ENCODE data around the gene OR52E1. TPM values are rescaled to one million over a fixed set of nuclear protein-coding genes. Genes with fewer than 3 reads are reported as not detected.

OR52E1 gene
- total RNA-seq, 2 donors from 2014 or later = not detected

DNA sequence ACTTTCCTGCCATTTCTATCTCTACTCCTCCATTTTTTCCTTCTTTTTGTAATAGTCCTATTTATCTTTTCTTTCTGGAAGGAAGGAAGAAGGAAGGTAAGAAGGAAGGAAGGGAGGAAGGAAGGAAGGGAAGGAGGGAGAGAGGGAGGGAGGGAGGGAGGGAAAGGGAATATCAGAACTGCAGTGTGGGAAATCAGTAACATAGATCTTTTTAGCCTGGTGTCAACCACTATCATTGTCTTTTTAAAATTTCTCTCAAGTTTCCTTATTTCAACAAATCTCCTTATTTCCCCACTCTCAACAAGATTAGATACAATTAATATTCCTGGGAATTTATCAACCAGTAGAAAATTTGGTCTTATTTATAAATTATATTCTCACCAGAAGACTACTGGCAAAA lies 33.7 kb downstream of the OR52E1 start:
- DNase-seq (ENCODE audit: low spot score) = no peak
- no peak overlapping the region for H3K4me3 ChIP-seq
- no peaks in the 10 kb centered on the region for H3K36me3 ChIP-seq
- no peak overlapping the region for H3K27ac ChIP-seq
- intact Hi-C loops (cut with DNase I) = no loop called here
- H3K27me3 ChIP-seq (replicated peaks; ENCODE audit: insufficient read depth) = no peaks in the 10 kb centered on the region
- H3K4me1 ChIP-seq (replicated peaks) = no peaks in the 10 kb centered on the region
- no peaks in the 10 kb centered on the region for H3K9me3 ChIP-seq
- TF ChIP-seq POLR2A (IDR thresholded peaks at IDR 0.05) (no peak), POLR2AphosphoS5 (IDR thresholded peaks at IDR 0.05) (no peak)
- TF ChIP-seq, protein P1, sequence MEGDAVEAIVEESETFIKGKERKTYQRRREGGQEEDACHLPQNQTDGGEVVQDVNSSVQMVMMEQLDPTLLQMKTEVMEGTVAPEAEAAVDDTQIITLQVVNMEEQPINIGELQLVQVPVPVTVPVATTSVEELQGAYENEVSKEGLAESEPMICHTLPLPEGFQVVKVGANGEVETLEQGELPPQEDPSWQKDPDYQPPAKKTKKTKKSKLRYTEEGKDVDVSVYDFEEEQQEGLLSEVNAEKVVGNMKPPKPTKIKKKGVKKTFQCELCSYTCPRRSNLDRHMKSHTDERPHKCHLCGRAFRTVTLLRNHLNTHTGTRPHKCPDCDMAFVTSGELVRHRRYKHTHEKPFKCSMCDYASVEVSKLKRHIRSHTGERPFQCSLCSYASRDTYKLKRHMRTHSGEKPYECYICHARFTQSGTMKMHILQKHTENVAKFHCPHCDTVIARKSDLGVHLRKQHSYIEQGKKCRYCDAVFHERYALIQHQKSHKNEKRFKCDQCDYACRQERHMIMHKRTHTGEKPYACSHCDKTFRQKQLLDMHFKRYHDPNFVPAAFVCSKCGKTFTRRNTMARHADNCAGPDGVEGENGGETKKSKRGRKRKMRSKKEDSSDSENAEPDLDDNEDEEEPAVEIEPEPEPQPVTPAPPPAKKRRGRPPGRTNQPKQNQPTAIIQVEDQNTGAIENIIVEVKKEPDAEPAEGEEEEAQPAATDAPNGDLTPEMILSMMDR (IDR thresholded peaks at IDR 0.05) = no peak

DNA sequence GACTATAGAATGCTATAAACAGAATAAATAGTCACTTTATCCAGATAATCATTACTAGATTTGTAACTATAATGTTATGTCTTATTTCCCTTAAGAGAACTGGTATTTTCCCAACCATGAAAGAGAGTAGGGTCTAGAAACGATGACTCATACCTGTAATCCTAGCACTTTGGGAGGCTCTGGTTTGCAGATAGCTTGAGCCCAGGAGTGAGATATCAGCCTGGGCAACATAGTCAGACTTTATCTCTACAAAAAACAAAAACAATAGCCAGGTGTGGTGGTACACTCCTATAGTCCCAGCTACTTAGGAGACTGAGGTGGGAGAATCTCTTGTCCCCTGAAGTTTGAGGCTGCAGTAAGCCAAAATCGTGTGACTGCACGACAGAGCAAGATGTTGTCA lies 37.9 kb downstream of the OR52E1 start:
- no peak for TF ChIP-seq POLR2A (IDR thresholded peaks at IDR 0.05)
- TF ChIP-seq, protein P1 (IDR thresholded peaks at IDR 0.05) = no peak
- TF ChIP-seq POLR2AphosphoS5 (IDR thresholded peaks at IDR 0.05) = no peak
- Histone ChIP-seq H3K9me3 (no peaks in the 10 kb centered on the region), H3K27me3 (replicated peaks; ENCODE audit: insufficient read depth) (no peaks in the 10 kb centered on the region), H3K4me1 (replicated peaks) (no peaks in the 10 kb centered on the region), H3K27ac (no peak overlapping the region), H3K36me3 (no peaks in the 10 kb centered on the region), H3K4me3 (no peak overlapping the region)
- 71% methylated on average over 3 of the region's 3 CpGs for WGBS
- DNase-seq (ENCODE audit: low spot score) = no peak
- intact Hi-C loops (cut with DNase I) = no loop called here

DNA sequence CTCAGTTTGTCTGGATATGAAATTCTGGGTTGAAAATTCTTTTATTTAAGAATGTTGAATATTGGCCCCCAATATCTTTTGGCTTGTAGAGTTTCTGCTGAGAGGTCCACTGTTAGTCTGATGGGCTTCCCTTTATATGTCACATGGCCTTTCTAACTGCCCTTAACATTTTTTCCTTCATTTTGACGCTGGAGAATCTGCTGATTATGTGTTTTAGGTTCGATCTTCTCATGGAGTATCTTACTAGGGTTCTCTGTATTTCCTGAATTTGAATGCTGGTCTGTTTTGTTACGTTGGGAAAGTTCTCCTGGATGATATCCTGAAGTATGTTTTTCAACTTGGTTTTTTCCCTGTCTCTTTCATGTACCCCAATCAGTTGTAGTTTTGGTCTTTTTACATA lies 46.0 kb downstream of the OR52E1 start:
- Histone ChIP-seq H3K4me1 (replicated peaks) (no peaks in the 10 kb centered on the region), H3K9me3 (no peaks in the 10 kb centered on the region), H3K27ac (no peak overlapping the region), H3K27me3 (replicated peaks; ENCODE audit: insufficient read depth) (no peaks in the 10 kb centered on the region), H3K36me3 (no peaks in the 10 kb centered on the region), H3K4me3 (no peak overlapping the region)
- intact Hi-C loops (cut with DNase I) = no loop called here
- 87% methylated on average over 3 of the region's 3 CpGs for WGBS
- TF ChIP-seq POLR2AphosphoS5 (IDR thresholded peaks at IDR 0.05) (no peak), POLR2A (IDR thresholded peaks at IDR 0.05) (no peak)
- TF ChIP-seq, protein P1 (IDR thresholded peaks at IDR 0.05) = no peak
- DNase-seq (ENCODE audit: low spot score) = no peak

DNA sequence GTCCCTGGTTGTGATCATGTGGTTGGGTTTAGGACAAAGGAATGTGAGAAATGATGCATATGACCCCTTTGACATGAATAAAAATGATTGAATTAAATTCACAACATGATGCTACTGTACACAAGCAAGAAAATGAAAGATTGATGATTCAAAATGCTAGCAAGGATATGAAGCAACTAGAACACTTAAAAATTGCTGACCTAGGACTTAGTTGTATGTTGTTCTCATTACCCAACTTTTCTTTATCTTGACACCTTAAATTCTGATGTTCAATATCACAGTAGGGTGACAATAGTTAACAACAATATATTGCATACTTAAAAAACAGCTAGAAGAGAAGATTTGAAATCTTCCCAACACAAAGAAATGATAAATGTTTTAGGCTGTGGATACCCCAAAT lies 48.2 kb downstream of the OR52E1 start:
- Histone ChIP-seq H3K4me3 (no peak overlapping the region), H3K27me3 (replicated peaks; ENCODE audit: insufficient read depth) (no peaks in the 10 kb centered on the region), H3K27ac (no peak overlapping the region), H3K36me3 (no peaks in the 10 kb centered on the region), H3K9me3 (no peaks in the 10 kb centered on the region), H3K4me1 (replicated peaks) (no peaks in the 10 kb centered on the region)
- DNase-seq (ENCODE audit: low spot score) = no peak
- TF ChIP-seq, protein P1 (IDR thresholded peaks at IDR 0.05) = no peak
- TF ChIP-seq POLR2A (IDR thresholded peaks at IDR 0.05) (no peak), POLR2AphosphoS5 (IDR thresholded peaks at IDR 0.05) (no peak)
- intact Hi-C loops (cut with DNase I) = no loop called here

DNA sequence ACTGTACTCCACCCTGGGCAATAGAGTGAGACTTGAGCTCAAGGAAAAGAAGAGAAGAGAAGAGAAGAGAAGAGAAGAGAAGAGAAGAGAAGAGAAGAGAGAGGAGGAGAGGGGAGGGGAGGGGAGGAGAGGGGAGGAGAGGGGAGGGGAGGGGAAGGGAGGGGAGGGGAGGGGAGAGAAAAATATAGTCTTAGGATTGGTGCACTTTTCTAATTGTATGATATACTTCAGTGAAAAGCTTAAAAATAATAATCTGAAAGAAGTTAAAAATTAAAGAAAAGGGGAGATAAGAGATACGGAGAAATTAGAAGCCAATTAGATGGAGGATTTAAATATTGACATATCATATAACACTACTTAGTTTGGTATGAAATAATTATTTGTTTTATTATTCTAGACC lies 49.5 kb downstream of the OR52E1 start:
- Histone ChIP-seq H3K27ac (no peak overlapping the region), H3K36me3 (no peaks in the 10 kb centered on the region), H3K4me1 (replicated peaks) (no peaks in the 10 kb centered on the region), H3K27me3 (replicated peaks; ENCODE audit: insufficient read depth) (no peaks in the 10 kb centered on the region), H3K9me3 (no peaks in the 10 kb centered on the region), H3K4me3 (no peak overlapping the region)
- intact Hi-C loops (cut with DNase I) = no loop called here
- TF ChIP-seq POLR2A (IDR thresholded peaks at IDR 0.05) = no peak
- no peak for TF ChIP-seq POLR2AphosphoS5 (IDR thresholded peaks at IDR 0.05)
- TF ChIP-seq, protein P1 (IDR thresholded peaks at IDR 0.05) = no peak
- 47% methylated on average over 1 of the region's 1 CpG for WGBS
- no peak for DNase-seq (ENCODE audit: low spot score)

Other genes starting within 250 kb of the OR52E1 start
- not detected for gene OR51F2, start 248.3 kb upstream of the OR52E1 start, total RNA-seq
- gene OR51S1, start 220.4 kb upstream of the OR52E1 start, total RNA-seq = not detected
- gene OR51T1, start 187.7 kb upstream of the OR52E1 start, total RNA-seq = not detected
- not detected for gene OR51A7, start 165.8 kb upstream of the OR52E1 start, total RNA-seq
- gene OR51G2, start 150.2 kb upstream of the OR52E1 start, total RNA-seq = not detected
- gene OR51G1, start 145.2 kb upstream of the OR52E1 start, total RNA-seq = not detected
- not detected for gene OR51A4, start 122.0 kb upstream of the OR52E1 start, total RNA-seq
- not detected for gene OR51A2, start 113.9 kb upstream of the OR52E1 start, total RNA-seq
- gene OR51L1, start 74.7 kb upstream of the OR52E1 start, total RNA-seq = not detected
- gene OR52J3, start 23.0 kb upstream of the OR52E1 start, total RNA-seq = not detected
- gene OR52E2, start 9.9 kb upstream of the OR52E1 start, total RNA-seq = not detected
- not detected for gene OR52A5, start 68.8 kb downstream of the OR52E1 start, total RNA-seq
- under 1 TPM in 1 of 2 donors, not detected in 1; 0.17 TPM for gene OR52A1, start 85.2 kb downstream of the OR52E1 start, total RNA-seq
- gene OR51V1, start 131.1 kb downstream of the OR52E1 start, total RNA-seq = not detected
- 10 to 100 TPM in 1 of 2 donors, 1 to 10 TPM in 1; 9.5 to 15.7 TPM for gene HBB, start 157.5 kb downstream of the OR52E1 start, total RNA-seq
- gene HBD, start 164.9 kb downstream of the OR52E1 start, total RNA-seq = not detected
- not detected for gene HBG1, start 180.3 kb downstream of the OR52E1 start, total RNA-seq
- gene HBG2, start 185.2 kb downstream of the OR52E1 start, total RNA-seq = not detected
- gene HBE1, start 200.4 kb downstream of the OR52E1 start, total RNA-seq = not detected
- gene OR51B4, start 232.4 kb downstream of the OR52E1 start, total RNA-seq = not detected

All from prostate gland (tissue), 2 donors.